ENCODE data around the gene BACH2.

BACH2 gene

DNA sequence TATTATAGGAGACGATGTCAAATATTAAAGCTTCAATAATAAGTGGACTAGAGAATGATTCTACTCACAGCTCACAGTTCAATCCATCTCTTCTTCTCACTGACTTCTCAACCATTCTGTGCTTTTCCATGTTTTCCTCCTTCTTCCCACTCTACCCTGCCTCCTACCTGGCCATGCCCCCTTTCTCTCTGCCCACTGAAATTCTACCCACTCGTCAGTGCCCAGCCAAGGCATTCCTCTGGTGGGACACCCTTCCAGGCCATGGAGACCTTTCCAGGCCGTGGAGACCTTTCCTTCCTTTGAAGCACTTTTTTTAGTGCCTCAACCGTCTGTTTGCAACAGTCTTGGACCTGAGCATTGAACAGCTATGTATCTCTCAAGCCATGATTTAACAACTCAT is 18.5 kb downstream of the BACH2 start:
- DNase-seq (ENCODE audit: low read depth in 2 of 2) = no peak

DNA sequence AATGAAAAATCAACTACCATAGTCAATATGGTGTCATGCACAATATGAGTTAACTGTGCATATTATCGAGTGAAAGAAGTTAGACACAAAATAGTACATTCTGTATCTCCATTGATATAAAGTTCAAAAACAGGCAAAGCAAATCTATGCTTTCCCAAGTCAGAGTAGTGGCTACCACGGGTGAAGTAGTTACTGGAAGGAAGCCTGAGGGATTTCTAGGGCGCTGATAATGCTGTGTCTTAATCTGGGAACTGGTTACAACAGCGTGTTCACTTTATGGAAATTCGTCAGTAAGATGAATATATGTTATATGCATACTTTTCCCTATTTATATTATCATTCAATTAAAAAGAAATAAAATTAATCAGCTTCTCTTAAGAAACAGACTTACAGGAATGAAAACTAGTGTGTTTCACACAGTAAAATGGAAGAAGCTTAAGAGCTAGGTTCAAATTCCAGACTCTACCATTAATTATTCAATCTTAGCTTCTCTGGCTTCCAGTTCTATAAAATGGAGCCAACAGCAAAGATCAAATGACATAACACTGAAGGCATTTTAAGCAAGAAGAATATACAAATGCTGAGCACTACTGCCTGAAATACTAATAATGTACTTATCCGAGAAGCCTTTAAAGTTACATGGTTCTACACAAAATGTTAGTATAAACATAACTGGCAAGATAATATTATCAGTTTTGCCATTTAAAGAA is 19.2 kb downstream of the BACH2 start:
- DNase-seq (ENCODE audit: low read depth in 2 of 2) = no peak

DNA sequence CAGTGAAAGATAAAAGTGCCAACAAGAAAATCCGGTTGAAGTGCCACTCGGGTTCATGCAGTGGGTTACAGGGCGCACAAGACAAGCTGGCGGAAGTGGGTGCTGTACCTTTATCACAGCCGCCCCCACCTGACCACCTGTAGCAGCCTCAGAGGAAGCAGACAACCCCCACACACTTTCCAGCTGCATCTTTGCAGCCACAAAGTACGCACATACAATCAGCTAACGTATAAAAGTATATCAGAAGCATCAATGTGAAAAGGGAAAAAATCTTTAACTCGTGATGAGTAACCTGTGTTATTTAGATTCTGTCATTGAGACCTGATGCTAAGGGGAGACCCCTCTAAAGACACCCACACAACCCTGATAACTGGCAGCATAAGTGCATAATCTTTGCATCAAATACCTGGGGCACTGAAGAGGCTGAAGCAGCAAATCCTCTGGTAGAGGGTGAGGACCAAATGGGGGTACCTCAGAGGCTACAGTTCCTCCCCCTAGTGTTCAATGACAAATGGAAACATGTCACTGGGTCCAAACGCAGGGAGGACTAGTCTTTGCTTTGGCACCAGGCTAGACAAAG is 22.1 kb downstream of the BACH2 start:
- DNase-seq (ENCODE audit: low read depth in 2 of 2) = peak; percentile 87 to 94

DNA sequence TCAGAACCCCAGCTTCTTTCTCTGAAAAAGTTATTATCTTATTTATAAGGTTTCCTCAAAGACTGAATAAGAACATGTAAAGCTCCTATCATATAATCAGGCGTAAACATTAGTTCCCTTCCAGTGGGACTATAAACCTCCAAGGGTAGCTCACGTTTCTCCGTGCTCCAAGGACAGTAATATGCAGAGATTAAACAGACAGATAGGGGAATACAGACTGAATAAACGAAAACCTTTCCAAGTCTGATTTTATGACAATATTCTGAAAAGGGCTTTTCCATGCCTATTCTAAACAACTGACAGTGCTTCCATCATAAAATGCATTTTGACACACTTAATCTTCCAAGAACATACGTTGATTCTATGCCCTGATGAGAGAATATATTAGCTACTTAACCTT is 22.8 kb downstream of the BACH2 start:
- no peak for DNase-seq (ENCODE audit: low read depth in 2 of 2)

DNA sequence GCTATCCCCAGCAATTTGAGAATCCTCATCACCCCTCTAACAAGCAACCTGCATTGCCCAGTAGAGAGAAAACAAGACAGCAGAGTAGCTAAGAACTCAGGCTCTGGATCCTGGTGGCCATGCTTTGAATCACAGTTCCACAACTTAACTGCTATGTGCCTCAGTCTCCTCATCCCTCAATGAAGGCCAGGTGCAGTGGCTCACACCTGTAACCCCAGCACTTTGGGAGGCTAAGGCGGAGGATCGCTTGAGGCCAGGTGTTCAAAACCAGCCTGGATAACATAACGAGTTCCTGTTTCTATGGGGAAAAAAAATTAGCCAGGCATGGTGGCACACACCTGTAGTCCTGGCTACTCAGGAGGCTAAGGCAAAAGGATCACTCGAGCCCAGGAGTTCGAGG is 23.7 kb downstream of the BACH2 start:
- DNase-seq (ENCODE audit: low read depth in 2 of 2) = no peak

DNA sequence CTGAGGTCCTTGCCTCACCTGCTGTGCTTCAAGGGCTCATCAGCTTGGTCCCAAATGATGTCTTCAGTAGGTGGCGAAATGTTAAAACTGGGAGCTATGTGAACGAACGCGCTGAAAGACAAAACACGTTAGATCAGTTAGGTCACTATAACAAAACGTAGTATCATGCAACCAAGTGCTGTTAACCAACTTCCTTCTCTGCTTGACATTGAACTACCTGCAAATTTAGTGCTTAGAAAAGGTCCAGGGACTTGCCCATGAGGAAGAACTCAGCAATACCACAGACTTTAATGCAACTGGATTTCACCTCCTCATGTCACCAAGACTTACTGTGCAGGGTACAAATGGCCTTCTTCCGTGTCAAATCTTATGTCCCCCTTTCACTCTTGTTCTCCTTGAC is 24.8 kb downstream of the BACH2 start:
- DNase-seq (ENCODE audit: low read depth in 2 of 2) = no peak

DNA sequence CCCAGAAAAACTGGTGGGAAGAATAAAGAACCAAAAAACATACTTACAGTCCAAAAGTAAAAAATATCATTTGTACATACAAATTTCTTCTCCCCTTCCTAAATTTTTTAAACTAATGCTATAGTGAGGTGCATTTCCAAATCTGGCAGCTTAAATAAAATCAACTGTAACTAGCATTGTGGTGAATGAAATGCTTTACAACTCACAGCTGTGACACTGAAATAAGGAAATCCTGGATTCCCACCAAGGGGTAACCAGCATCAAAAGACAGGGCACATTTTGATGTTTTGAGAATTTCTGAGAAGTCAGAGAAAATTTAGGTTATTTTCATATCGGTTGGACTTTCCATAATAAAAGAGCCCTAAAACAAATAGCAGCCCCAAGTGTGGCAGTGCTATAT is 27.3 kb downstream of the BACH2 start:
- DNase-seq (ENCODE audit: low read depth in 2 of 2) = no peak

DNA sequence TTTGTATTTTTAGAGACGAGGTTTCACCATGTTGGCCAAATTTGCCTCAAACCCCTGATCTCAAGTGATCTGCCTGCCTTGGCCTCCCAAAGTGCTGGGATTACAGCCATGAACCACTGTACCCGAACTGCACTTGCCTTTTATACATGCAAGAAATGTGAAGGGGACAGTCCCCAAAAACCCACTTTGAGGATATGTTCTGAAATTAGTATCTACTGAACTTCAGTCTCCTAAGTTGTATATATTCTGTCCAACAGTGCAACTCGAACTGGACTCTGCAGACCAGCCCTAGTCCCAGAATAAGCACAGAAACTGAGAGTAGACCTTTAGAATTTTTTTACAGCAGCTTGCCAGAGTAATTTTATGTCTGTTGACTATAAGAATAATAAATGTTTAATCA is 28.5 kb downstream of the BACH2 start:
- no peak for DNase-seq (ENCODE audit: low read depth in 2 of 2)

DNA sequence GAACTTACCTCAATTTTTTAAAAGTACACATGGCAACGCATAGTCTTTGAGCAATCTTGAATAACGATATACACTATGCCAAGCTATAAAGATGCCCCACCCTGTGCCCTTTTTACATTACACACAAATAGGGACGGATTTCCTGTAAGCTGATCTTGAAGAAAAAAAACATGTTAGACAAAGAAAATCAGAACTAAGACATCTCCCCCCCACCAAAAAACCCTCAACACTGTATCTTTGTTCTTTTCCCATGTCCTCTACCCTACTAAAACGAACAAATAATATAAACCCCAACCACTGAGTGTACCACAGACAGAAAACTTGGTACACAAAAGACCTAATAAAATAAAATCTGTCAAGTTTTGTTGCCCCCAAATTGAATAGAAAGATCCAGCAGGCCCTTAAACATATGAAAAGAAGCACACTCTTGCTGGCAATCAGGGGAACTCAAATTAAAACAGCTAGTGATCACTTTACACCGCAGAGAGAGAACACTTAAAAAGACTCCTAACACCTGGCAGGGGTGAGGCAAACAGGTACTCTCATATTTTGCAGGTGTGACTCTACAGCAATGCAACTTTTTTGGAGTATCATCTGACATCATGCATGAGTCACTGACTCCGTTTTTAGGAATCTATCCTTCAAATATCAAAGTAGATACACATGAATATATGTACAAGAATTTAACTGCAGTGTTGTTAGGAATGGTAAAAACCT is 29.6 kb downstream of the BACH2 start:
- DNase-seq (ENCODE audit: low read depth in 2 of 2) = no peak

DNA sequence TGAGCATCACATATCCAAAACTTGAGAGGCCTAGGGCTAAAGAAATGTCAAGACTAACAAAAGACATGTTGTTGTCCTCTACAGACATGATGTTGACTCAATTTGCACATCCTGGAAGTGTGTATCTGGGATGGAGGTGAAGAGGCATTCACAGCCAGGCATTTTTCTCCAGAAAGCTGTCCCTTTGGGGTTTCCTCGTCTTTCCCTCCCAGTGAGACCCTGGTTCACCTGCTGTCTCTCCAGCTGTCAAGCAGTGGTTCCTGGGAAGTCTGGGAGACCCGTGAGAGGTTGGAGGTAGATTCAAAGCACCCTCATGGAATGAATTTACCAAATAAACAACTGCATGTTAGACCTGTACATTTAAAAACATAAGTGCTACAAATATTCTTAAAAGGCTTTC is 32.1 kb downstream of the BACH2 start:
- DNase-seq (ENCODE audit: low read depth in 2 of 2) = no peak

DNA sequence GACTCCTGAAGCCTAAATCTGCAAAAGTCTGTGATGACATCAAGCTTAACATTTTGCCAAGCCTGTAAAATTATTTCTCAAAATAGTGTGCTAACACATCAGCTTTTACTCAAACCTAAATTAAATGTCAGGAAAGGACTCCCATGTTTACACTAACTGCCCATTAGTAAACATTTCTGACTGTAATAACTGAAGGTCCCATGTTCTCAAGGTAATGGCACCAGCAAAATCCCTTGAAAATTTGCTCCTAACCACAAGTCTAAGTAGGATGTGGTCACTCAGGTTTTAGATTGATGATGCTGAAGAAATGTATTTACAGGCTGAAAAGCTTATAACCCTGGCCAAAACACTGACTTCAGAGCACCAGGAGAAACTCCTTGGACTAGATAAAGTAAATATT is 33.0 kb downstream of the BACH2 start:
- DNase-seq (ENCODE audit: low read depth in 2 of 2) = no peak

DNA sequence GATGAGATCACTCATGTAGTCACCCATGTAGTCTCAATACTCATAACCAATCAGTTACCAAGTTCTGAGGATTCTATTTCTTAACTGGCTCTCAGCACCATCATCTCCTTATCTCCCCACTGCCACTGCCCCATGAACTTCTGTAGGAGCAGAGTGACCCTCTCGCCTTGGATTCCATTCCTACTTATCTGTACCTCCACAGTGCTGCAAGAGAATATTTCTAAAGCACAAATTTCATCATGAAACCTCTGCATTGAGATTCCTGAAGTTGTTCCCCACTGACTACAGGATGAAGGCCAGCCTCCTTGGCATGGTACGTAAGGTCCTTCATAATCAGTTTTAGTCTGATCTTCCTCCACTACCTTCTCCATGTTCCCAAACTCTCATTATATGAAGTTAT is 34.8 kb downstream of the BACH2 start:
- no peak for DNase-seq (ENCODE audit: low read depth in 2 of 2)

DNA sequence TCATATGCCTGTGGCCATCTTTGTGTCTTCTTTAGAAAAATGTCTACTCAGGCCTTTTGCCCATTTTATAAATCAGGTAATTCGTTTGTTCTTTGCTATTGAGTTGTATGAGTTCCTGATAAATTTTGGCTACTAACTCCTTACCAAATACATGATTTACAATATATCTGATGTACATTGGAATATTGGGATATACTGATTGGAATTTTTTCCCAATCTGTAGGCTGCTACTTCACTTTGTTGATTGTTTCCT is 39.2 kb downstream of the BACH2 start:
- DNase-seq (ENCODE audit: low read depth in 2 of 2) = no peak

DNA sequence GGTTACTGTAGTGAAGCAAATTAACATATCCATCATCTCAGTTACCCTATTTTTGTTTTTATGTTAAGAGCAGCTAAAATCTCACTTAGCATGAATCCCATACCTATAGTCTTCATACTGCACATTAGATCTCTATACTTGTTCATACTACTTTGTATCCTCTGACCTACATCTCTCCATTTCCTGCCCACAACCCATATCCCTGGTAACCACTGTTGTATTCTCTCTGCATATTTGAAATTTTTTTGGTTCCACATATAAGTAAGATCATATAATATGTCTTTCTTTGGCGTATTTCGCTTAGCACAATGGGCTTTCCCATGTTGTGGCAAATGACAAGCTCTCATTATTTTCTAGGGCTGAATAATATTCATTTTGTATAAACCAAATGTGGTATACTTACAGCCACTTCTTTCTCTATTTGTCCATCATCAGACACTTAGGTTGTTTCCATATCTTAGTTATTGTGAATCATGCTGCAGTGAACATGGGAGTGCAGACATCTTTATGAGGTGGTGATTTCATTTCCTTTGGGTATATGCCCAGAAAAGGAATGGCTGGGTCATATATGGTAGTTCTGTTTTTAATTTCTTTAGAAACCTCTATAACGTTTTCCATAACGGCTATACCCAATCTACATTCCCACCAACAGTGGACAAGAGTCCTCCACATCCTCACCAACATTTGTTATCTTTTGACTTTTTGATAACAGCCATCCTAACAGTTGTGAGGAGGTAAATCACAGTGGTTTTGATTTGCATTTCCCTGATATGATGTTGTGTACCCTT is 39.8 kb downstream of the BACH2 start:
- no peak for DNase-seq (ENCODE audit: low read depth in 2 of 2)

DNA sequence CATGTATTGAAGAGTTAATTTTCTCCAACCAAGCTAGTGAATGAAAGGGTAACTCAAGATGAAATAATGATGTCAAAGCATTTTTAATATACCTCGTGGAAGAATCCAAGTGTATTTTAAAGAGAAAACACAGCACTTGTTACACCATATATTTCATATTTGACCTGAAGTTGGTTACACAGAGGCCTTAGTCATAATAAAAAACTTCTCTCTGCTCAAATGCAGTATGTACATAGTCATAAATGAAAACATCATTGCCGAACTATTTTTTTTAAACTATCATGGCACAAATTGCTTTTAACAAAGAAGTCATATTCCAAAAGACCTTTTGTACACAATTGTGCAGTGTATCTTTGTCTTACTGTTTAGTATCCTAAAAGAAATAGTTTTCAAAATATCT is 43.0 kb downstream of the BACH2 start:
- no peak for DNase-seq (ENCODE audit: low read depth in 2 of 2)

DNA sequence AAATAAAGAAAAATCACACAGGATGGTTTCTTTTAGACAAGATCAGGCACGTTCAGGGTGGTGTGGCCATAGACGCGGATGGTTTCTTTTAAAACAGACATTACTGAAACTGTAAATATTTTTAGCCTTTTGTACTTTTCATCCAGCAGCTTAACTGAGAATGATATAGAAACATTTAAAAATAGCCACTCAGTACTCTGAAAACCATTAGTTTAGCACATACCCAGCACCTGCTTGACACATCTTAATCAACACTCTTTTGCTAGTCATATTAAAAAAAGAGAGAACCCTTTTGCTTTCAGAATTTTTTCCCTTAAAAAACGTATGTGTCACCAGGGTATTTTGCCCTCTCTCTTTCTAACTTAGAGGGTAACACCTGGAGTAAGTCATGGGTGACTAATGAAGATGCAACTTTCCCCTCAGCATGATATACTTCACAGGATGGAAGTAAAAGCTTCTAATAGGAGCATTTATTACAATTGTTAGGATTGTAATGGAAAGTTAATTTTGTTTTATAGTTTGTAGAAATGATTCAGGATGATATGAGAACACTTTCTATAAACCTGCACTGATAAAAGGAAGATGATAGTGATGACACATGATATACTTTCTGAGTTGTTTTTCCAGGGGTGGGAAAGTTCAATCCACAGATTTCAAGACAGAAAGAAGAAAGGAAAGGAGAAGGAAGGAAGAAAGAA is 45.2 kb downstream of the BACH2 start:
- DNase-seq (ENCODE audit: low read depth in 2 of 2) = no peak

DNA sequence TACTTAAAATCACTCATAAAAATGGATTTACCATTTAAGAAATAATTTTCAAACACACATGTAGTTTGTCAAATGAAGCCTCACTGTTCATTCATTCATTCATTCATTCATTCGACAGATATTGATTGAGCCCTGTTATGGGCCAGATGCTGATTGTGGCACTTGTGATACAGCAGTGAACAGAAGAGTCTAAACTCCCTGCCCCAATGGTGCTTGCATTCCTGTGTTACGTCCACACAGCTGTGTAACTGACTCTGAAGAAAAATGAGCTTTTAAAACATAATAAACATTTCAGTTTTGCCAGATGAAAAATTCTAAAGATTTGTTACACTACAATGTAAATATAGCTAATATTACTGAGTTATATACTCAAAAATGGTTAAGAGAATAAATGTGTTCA is 46.2 kb downstream of the BACH2 start:
- DNase-seq (ENCODE audit: low read depth in 2 of 2) = no peak

DNA sequence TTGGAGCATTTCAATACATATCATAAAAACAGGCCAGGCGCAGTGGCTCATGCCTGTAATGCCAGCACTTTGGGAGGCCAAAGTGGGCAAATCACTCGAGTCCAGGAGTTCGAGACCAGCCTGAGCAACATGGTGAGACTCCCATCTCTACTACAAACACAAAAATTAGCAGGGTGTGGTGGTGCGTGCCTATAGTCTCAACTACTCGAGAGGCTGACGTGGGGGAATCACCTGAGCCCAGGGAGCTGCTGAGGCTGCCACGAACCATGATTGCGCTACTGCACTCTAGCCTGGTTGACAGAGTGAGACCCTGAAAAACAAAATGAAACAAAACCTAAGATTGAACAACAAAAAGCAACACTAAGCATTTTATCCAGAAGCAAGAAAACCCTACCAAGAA is 47.2 kb downstream of the BACH2 start:
- peak in 1 of 2 donors; percentile 56 for DNase-seq (ENCODE audit: low read depth in 2 of 2)

DNA sequence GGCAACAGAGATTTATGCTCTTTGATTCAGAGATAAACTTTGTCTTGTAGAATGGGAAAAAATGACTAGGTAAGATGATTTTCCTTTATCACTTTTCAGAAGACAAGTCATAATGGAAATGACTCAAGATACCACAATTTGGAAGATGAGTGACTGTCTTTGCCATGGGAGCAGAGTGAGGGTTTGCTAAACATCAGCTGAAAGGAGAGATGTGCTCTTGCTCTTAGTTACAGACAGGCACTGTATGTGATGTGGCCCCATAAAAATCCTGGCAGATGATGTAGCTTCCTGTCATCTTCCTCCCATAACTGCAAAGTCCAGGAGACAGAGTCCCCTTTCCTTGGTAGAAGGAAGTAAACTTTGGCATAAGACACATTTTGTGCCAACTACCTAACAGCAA is 47.6 kb downstream of the BACH2 start:
- DNase-seq (ENCODE audit: low read depth in 2 of 2) = peak; percentile 37 to 40

DNA sequence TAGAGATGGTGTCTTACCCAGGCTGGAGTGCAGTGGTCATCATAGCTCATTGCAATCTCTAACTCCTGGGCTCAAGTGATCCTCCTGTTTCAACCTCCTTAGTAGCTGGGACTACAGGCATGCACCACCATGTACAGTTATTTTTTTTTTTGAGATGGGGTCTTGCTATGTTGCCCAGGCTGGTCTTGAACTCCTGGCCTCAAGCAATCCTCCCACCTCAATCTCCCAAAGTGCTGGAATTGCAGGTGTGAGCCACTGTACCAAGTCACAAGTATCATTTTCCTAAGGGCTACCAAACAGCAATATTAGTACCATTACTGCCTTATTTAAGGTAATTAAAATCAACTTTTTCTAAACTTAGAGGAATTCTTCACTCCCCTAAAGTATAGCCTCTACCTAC is 49.4 kb downstream of the BACH2 start:
- no peak for DNase-seq (ENCODE audit: low read depth in 2 of 2)

DNA sequence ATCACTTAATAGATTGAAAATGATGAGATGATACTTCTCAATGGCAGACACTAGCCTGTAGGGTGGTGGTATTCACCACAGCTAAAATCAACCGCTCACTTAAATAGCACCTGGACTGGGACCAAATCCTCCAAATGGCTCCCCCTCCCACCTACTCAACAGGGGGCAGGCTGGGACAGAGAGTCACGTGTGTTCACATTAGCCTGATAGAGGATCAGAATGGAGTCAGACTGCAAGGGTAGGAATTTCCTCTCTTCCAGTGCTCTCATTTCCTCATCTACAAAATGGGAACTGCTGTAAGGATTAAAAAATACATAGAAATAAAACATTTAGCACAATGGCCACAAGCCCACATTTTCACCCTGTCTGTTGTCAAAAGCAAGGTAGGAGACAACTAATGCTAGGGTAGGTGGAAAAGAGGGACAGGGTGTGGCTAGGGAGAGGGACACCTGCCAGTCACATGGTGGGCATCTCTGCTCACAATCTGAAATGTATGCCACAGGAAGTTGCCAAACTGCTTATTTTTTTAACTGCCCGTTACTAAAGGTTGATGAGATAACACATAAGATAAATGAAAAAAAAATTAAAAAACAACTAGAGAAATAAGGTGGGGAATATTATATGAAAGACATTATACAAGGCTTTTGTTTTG is 55.3 kb downstream of the BACH2 start:
- no peak for DNase-seq (ENCODE audit: low read depth in 2 of 2)
